ENCODE results near the gene RNU1-1.
"Not testable (repeated sequence)": the region's sequence is repeated elsewhere in the genome, so short reads cannot be mapped to it uniquely, and the experiment has no call there.

RNU1-1 gene

GRCh38 chr1:16491056-16491675, 22.9 kb downstream of the RNU1-1 start:
- DNase-seq: no peak

- not testable (repeated sequence) for DNase-seq
Observed at GRCh38 chr1:16489195-16489880, 24.7 kb downstream of the RNU1-1 start.

GRCh38 chr1:16487011-16487410, 27.1 kb downstream of the RNU1-1 start:
- DNase-seq: not testable (repeated sequence)

GRCh38 chr1:16486316-16486715, 27.8 kb downstream of the RNU1-1 start:
- DNase-seq: not testable (repeated sequence)

- DNase-seq: no peak
Observed at GRCh38 chr1:16484931-16485330, 29.2 kb downstream of the RNU1-1 start.

- no peak for DNase-seq
Observed at GRCh38 chr1:16484501-16484835, 29.6 kb downstream of the RNU1-1 start.

GRCh38 chr1:16483639-16484500, 30.2 kb downstream of the RNU1-1 start:
- DNase-seq: not testable (repeated sequence)

- DNase-seq: not testable (repeated sequence)
Observed at GRCh38 chr1:16483146-16483545, 30.9 kb downstream of the RNU1-1 start.

- DNase-seq: no peak
Observed at GRCh38 chr1:16478091-16478490, 36.0 kb downstream of the RNU1-1 start.

GRCh38 chr1:16475771-16476770, 38.0 kb downstream of the RNU1-1 start:
- DNase-seq: not testable (repeated sequence)

- DNase-seq: not testable (repeated sequence)
Observed at GRCh38 chr1:16474891-16475290, 39.2 kb downstream of the RNU1-1 start.

GRCh38 chr1:16474166-16474800, 39.8 kb downstream of the RNU1-1 start:
- DNase-seq: no peak

- no peak for DNase-seq
Observed at GRCh38 chr1:16468558-16468957, 45.5 kb downstream of the RNU1-1 start.

GRCh38 chr1:16464917-16465625, 49.0 kb downstream of the RNU1-1 start:
- DNase-seq: no peak

All from CD4-positive, alpha-beta T cell treated with Interferon gamma for 1 hour (primary cell).